ENCODE results near the gene POM121.
"Not testable (repeated sequence)": the region's sequence is repeated elsewhere in the genome, so short reads cannot be mapped to it uniquely, and the experiment has no call there.

GRCh38 chr7:72968980-72969516 lies 44.2 kb downstream of the POM121 start, which contains the start of gene TRIM74:
- not testable (repeated sequence) for TF ChIP-seq FOXM1 (IDR thresholded peaks at IDR 0.05; ENCODE audit: borderline replicate concordance); SP1 (IDR thresholded peaks at IDR 0.05); ARNT (IDR thresholded peaks at IDR 0.05); ELF4 (IDR thresholded peaks at IDR 0.05); TARDBP (IDR thresholded peaks at IDR 0.05); NFRKB (IDR thresholded peaks at IDR 0.05); LEF1 (IDR thresholded peaks at IDR 0.05; ENCODE audit: borderline replicate concordance); HDGF (IDR thresholded peaks at IDR 0.05; ENCODE audit: borderline replicate concordance); BHLHE40 (IDR thresholded peaks at IDR 0.05; ENCODE audit: borderline replicate concordance); FOXK2 (IDR thresholded peaks at IDR 0.05)
